Measurements from ENCODE around the gene CNST. TPM values are rescaled to one million over a fixed set of nuclear protein-coding genes. Genes with fewer than 3 reads are reported as not detected.
A peak's percentile ranks its signal among the peaks of the same experiment; 100 is the strongest.

Gene CNST
- total and polyA plus RNA-seq, 9 of the 15 experiments (the other 6 are each of a cell fraction or from before 2014, with no cell fraction given) = 17.0 to 55.3 (median 30.8) TPM

GRCh38 chr1:246647513-246647912, 81.3 kb downstream of the CNST start:
- H3K9me1 ChIP-seq (ENCODE audit: control insufficient read depth, insufficient read depth, low read length) = no peaks in the 10 kb centered on the region
- H3K9me3 ChIP-seq (replicated peaks; ENCODE audit: control insufficient read depth, insufficient read depth, low read depth, low read length) = no peaks in the 10 kb centered on the region
- H3K4me3 ChIP-seq = no peak overlapping the region
- H3K27ac ChIP-seq (ENCODE audit: extremely low read depth, low read depth, low read length) = no peak overlapping the region
- H2AFZ ChIP-seq (ENCODE audit: low read depth, low read length) = no peak overlapping the region
- ATAC-seq (peak; percentile 35), DNase-seq (ENCODE audit: extremely low read depth in 1 of 4, low spot score in 3 of 4) (peak in 1 of 4 experiments; percentile 15), FAIRE-seq (no peak)
- intact Hi-C loops (cut with micrococcal nuclease) (loop anchor here (5.0 kb wide), 1 partner anchor 80 kb away; the partner anchor contains the start of genes CNST and TFB2M), in situ Hi-C loops (cut with MboI) (no loop called here)
- WGBS (ENCODE audit: insufficient coverage, low coverage, missing lambda C conversion rate) = 79% methylated on average over 8 of the region's 8 CpGs
- no peak overlapping the region for H3K9ac ChIP-seq (ENCODE audit: insufficient read depth in 1 of 2, low read depth in 2 of 2, low read length in 2 of 2)
- no peak for TF ChIP-seq ZNF318 (IDR thresholded peaks at IDR 0.05; ENCODE audit: borderline replicate concordance in 1 of 2, low read depth in 1 of 2)
- TF ChIP-seq ZBTB33 (CRISPR knock-in tag; IDR thresholded peaks at IDR 0.05) = 0 out of 2 replicates have a peak, but pooled peaks have one; percentile 10
- 0 out of 2 replicates have a peak, but pooled peaks have one; percentile 17 for TF ChIP-seq FOSL1 (tag; conservative IDR thresholded peaks at IDR 0.05)
- TF ChIP-seq CBFA2T2 (conservative IDR thresholded peaks at IDR 0.05) = peak; percentile 45; the same call in 1 of the 2 replicates
- TF ChIP-seq NFE2 (IDR thresholded peaks at IDR 0.05; ENCODE audit: low read depth) = no peak
- peak; percentile 61 for TF ChIP-seq CBFA2T3 (IDR thresholded peaks at IDR 0.05)
- peaks cover 41% of the 10 kb centered on the region for H3K79me2 ChIP-seq (ENCODE audit: control insufficient read depth, insufficient read depth, low read length)
- no TSS peak for BruUV-seq (replicated peaks)
- ChIA-PET CTCF (ENCODE audit: low intra/inter-chr PET ratio) (no interaction called here), POLR2A (interaction anchor here (0.6 to 1.0 kb wide), 3 partner anchors 11 to 1994 kb away, joined by 3 to 5 read pairs (median 3); no protein-coding TSS in a partner anchor)
- no peaks in the 10 kb centered on the region for H3K27me3 ChIP-seq (ENCODE audit: control insufficient read depth in 2 of 2, insufficient read depth in 2 of 2, low read length in 2 of 2)
- H4K20me1 ChIP-seq (replicated peaks; ENCODE audit: control insufficient read depth, insufficient read depth, low read length) = no peaks in the 10 kb centered on the region
- no peak overlapping the region for H3K4me2 ChIP-seq (ENCODE audit: insufficient read depth, low read length)
- no peaks in the 10 kb centered on the region; a peak in 1 of 5 replicates for H3K4me1 ChIP-seq (replicated peaks in 1 of 2; ENCODE audit: control insufficient read depth in 2 of 2, insufficient read depth in 2 of 2, low read length in 2 of 2)
- H3K36me3 ChIP-seq (ENCODE audit: control insufficient read depth, insufficient read depth, low read length) = peaks cover 78% of the 10 kb centered on the region

All from K562 (cell line).